ENCODE data around the gene AIG1. TPM values are rescaled to one million over a fixed set of nuclear protein-coding genes. Genes with fewer than 3 reads are reported as not detected.

AIG1 gene
- total RNA-seq, 1 experiment from 2014 or later = 2.2 TPM

- Histone ChIP-seq H3K4me1 (ENCODE audit: insufficient read depth, low read length, poor library complexity, severe bottlenecking) (no peaks in the 10 kb centered on the region), H3K27me3 (replicated peaks; ENCODE audit: insufficient read depth, low read depth, low read length, poor library complexity) (no peaks in the 10 kb centered on the region), H3K36me3 (ENCODE audit: insufficient read depth, low read length, poor library complexity, severe bottlenecking) (no peaks in the 10 kb centered on the region), H3K9me3 (ENCODE audit: low read depth, low read length, poor library complexity, severe bottlenecking) (no peaks in the 10 kb centered on the region), H3K4me3 (ENCODE audit: low read depth, low read length, poor library complexity, severe bottlenecking) (no peak overlapping the region), H3K27ac (ENCODE audit: low read depth, low read length, poor library complexity, severe bottlenecking) (no peak overlapping the region)
- ChIA-PET POLR2A (ENCODE audit: low non-redundant PET) (no interaction called here), CTCF (no interaction called here)
- DNase-seq (ENCODE audit: low spot score) = no peak
- intact Hi-C loops (cut with micrococcal nuclease; ENCODE audit: unreplicated experiment) = no loop called here
- no TSS peak for BruUV-seq (replicated peaks)
- TF ChIP-seq CTCF (conservative IDR thresholded peaks at IDR 0.05; ENCODE audit: low read depth, low read length) (no peak), EZH2 (IDR thresholded peaks at IDR 0.05; ENCODE audit: borderline replicate concordance, low read depth, low read length, poor library complexity, severe bottlenecking) (no peak)
Observed at GRCh38 chr6:143055213-143055612, 5.5 kb upstream of the AIG1 start.

GRCh38 chr6:143055891-143056290 is 4.8 kb upstream of the AIG1 start:
- intact Hi-C loops (cut with micrococcal nuclease; ENCODE audit: unreplicated experiment) = no loop called here

GRCh38 chr6:143058987-143059386 is 1.7 kb upstream of the AIG1 start:
- BruUV-seq (replicated peaks) = no TSS peak
- H3K27ac ChIP-seq (ENCODE audit: low read depth, low read length, poor library complexity, severe bottlenecking) = no peak overlapping the region
- DNase-seq (ENCODE audit: low spot score) = peak; percentile 9
- H3K27me3 ChIP-seq (replicated peaks; ENCODE audit: insufficient read depth, low read depth, low read length, poor library complexity) = no peaks in the 10 kb centered on the region
- H3K9me3 ChIP-seq (ENCODE audit: low read depth, low read length, poor library complexity, severe bottlenecking) = no peaks in the 10 kb centered on the region
- no peaks in the 10 kb centered on the region for H3K36me3 ChIP-seq (ENCODE audit: insufficient read depth, low read length, poor library complexity, severe bottlenecking)
- intact Hi-C loops (cut with micrococcal nuclease; ENCODE audit: unreplicated experiment) = no loop called here
- H3K4me1 ChIP-seq (ENCODE audit: insufficient read depth, low read length, poor library complexity, severe bottlenecking) = no peaks in the 10 kb centered on the region
- no peak overlapping the region for H3K4me3 ChIP-seq (ENCODE audit: low read depth, low read length, poor library complexity, severe bottlenecking)
- ChIA-PET CTCF (no interaction called here), POLR2A (ENCODE audit: low non-redundant PET) (no interaction called here)
- TF ChIP-seq CTCF (conservative IDR thresholded peaks at IDR 0.05; ENCODE audit: low read depth, low read length) = no peak
- no peak for TF ChIP-seq EZH2 (IDR thresholded peaks at IDR 0.05; ENCODE audit: borderline replicate concordance, low read depth, low read length, poor library complexity, severe bottlenecking)

More at GRCh38 chr6:143055891-143056290, 4.8 kb upstream of the AIG1 start:
- Histone ChIP-seq H3K4me1 (ENCODE audit: insufficient read depth, low read length, poor library complexity, severe bottlenecking) (no peaks in the 10 kb centered on the region), H3K27me3 (replicated peaks; ENCODE audit: insufficient read depth, low read depth, low read length, poor library complexity) (no peaks in the 10 kb centered on the region), H3K4me3 (ENCODE audit: low read depth, low read length, poor library complexity, severe bottlenecking) (no peak overlapping the region), H3K9me3 (ENCODE audit: low read depth, low read length, poor library complexity, severe bottlenecking) (no peaks in the 10 kb centered on the region), H3K36me3 (ENCODE audit: insufficient read depth, low read length, poor library complexity, severe bottlenecking) (no peaks in the 10 kb centered on the region), H3K27ac (ENCODE audit: low read depth, low read length, poor library complexity, severe bottlenecking) (no peak overlapping the region)
- no TSS peak for BruUV-seq (replicated peaks)
- ChIA-PET CTCF (no interaction called here), POLR2A (ENCODE audit: low non-redundant PET) (no interaction called here)
- no peak for DNase-seq (ENCODE audit: low spot score)
- no peak for TF ChIP-seq EZH2 (IDR thresholded peaks at IDR 0.05; ENCODE audit: borderline replicate concordance, low read depth, low read length, poor library complexity, severe bottlenecking)
- TF ChIP-seq CTCF (conservative IDR thresholded peaks at IDR 0.05; ENCODE audit: low read depth, low read length) = no peak

Measured in A673 (cell line).